SH-SY5Y (cell line): ENCODE measurements around the gene OTOF.

Source experiments
- GATA2 ChIP-seq: IDR thresholded peaks from 2 replicates; pipeline ENCODE4 v1.6.1; 2011; ENCODE audit warnings: mild to moderate bottlenecking, low read depth, low read length
- GATA3 ChIP-seq: IDR thresholded peaks from 2 replicates; pipeline ENCODE4 v1.6.1; 2011; ENCODE audit warnings: low read depth, mild to moderate bottlenecking, low read length, moderate library complexity

DNA sequence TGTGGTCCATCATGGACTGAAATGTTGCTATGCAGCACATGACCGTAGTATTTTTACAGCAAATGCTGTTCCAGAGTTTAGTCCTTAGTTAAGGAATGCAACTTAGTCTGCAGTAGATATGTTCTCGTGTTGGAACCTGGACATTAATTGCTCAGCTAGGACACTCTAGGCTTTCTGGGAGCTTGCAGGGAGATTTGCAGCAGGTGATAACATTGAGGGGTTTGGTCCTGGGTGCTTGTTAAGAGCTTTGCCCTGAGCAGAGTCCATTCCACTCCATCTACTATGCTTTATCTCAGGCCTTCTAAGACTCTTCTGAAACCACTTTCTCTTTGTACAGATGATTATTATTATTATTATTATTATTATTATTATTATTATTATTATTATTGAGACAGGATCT lies 49.1 kb downstream of the OTOF start:
- TF ChIP-seq GATA2 (no peak), GATA3 (no peak)
